Neural progenitor cell (in vitro differentiated cells): ENCODE results near the gene LARP1. TPM values are rescaled to one million over a fixed set of nuclear protein-coding genes. Genes with fewer than 3 reads are reported as not detected.
A peak's percentile ranks its signal among the peaks of the same experiment; 100 is the strongest.

Experiments
- DNase-seq: peaks from one replicate; pipeline ENCODE4 v3.0.0-alpha.2; 2016; ENCODE audit warnings: low spot score
- H2AFZ ChIP-seq: fragments of 200-600 bp; sonication (generic); replicated peaks from 2 replicates; pipeline ENCODE4 v1.6.1; 2016; ENCODE audit warnings: antibody characterized with exemption
- H3F3A ChIP-seq: fragments of 200-600 bp; sonication (generic); 2 replicates; pipeline ENCODE4 v1.6.1; 2016; ENCODE audit warnings: antibody characterized with exemption, low read depth
- H3K27ac ChIP-seq: fragments of 200-600 bp; sonication (generic); 2 replicates; pipeline ENCODE4 v1.5.1; 2016; ENCODE audit warnings: mild to moderate bottlenecking
- H3K27me3 ChIP-seq: fragments of 200-600 bp; sonication (generic); 2 replicates; pipeline ENCODE4 v1.6.1; 2016; ENCODE audit warnings: mild to moderate bottlenecking, moderate library complexity
- H3K36me3 ChIP-seq: fragments of 200-600 bp; sonication (generic); 2 replicates; pipeline ENCODE4 v1.5.1; 2016
- H3K4me1 ChIP-seq: fragments of 200-600 bp; sonication (generic); 2 replicates; pipeline ENCODE4 v1.6.1; 2016; ENCODE audit warnings: mixed run types
- H3K4me2 ChIP-seq: fragments of 200-600 bp; sonication (generic); 2 replicates; pipeline ENCODE4 v1.6.1; 2016
- H3K4me3 ChIP-seq: fragments of 200-600 bp; sonication (generic); 2 replicates; pipeline ENCODE4 v1.5.1; 2016
- H3K79me2 ChIP-seq: fragments of 200-600 bp; sonication (generic); 2 replicates; pipeline ENCODE4 v1.6.1; 2016; ENCODE audit warnings: low read depth
- H3K9ac ChIP-seq: fragments of 200-600 bp; sonication (generic); 2 replicates; pipeline ENCODE4 v1.6.1; 2016
- H3K9me3 ChIP-seq: fragments of 200-600 bp; sonication (generic); 2 replicates; pipeline ENCODE4 v1.5.1; 2016; ENCODE audit warnings: low read depth
- H4K20me1 ChIP-seq: fragments of 200-600 bp; sonication (generic); 2 replicates; pipeline ENCODE4 v1.6.1; 2016; ENCODE audit warnings: low read depth
- H3K27ac Mint-ChIP-seq: 3 replicates; pipeline ENCODE4 v1.8.0; 2021; ENCODE audit warnings: mixed read lengths
- H3K27me3 Mint-ChIP-seq: 2 replicates; pipeline ENCODE4 v1.8.0; 2022; ENCODE audit warnings: low read depth, mild to moderate bottlenecking, inconsistent platforms, moderate library complexity, mixed read lengths; ENCODE audit not compliant: insufficient read depth
- H3K36me3 Mint-ChIP-seq: 3 replicates; pipeline ENCODE4 v1.8.0; 2021; ENCODE audit warnings: mixed read lengths
- H3K4me1 Mint-ChIP-seq: 3 replicates; pipeline ENCODE4 v1.8.0; 2021; ENCODE audit warnings: mixed read lengths
- H3K4me3 Mint-ChIP-seq: 3 replicates; pipeline ENCODE4 v1.8.0; 2021; ENCODE audit warnings: mild to moderate bottlenecking, moderate library complexity, mixed read lengths
- H3K9me3 Mint-ChIP-seq: 3 replicates; pipeline ENCODE4 v1.8.0; 2020; ENCODE audit warnings: mixed read lengths
- CTCF ChIP-seq: fragments of 200-600 bp; sonication (generic); IDR thresholded peaks from 2 replicates; pipeline ENCODE4 v1.5.1; 2017; ENCODE audit warnings: antibody characterized with exemption, mild to moderate bottlenecking
- EZH2 ChIP-seq: fragments of 200-600 bp; sonication (generic); IDR thresholded peaks from 2 replicates; pipeline ENCODE4 v1.6.1; 2017; ENCODE audit warnings: antibody characterized with exemption, mild to moderate bottlenecking, moderate library complexity
- EZH2phosphoT487 ChIP-seq: fragments of 200-600 bp; sonication (generic); IDR thresholded peaks from 2 replicates; pipeline ENCODE4 v1.6.1; 2017; ENCODE audit warnings: antibody characterized with exemption
- total RNA-seq: library from RNA; depleted of rRNA; stranded (reverse); fragments of >200 nt; gene quantifications from 2 replicates; pipeline ENCODE4 v1.2.3, GENCODE V29; 2015; ENCODE audit warnings: low replicate concordance

The LARP1 gene
- total RNA-seq: 53.8 and 85.2 TPM in 2 replicates

GRCh38 chr5:154755361-154756008 is at the start of gene LARP1:
TSS of gene LARP1 (plus strand) at chr5:154755377. CDS start at chr5:154755758, 381 bp downstream.
- Histone ChIP-seq H3K79me2 (peaks cover 55% of the 10 kb centered on the region), H2AFZ (peak within 1 kb of the TSS; percentile 82), H3K9ac (peak within 1 kb of the TSS; percentile 84), H3K27me3 (no peaks in the 10 kb centered on the region), H3K9me3 (no peaks in the 10 kb centered on the region), H3K4me3 (peak within 1 kb of the TSS; percentile 96), H3K27ac (peak within 1 kb of the TSS; percentile 91), H3K4me2 (peak within 1 kb of the TSS; percentile 94), H3F3A (peaks cover 18% of the 10 kb centered on the region), H3K4me1 (peaks cover 39% of the 10 kb centered on the region), H4K20me1 (peaks cover 44% of the 10 kb centered on the region), H3K36me3 (no peaks in the 10 kb centered on the region)
- peak within 1 kb of the TSS; percentile 96 for H3K27ac Mint-ChIP-seq
- H3K36me3 Mint-ChIP-seq: peaks cover 2% of the 10 kb centered on the region
- H3K9me3 Mint-ChIP-seq: no peaks in the 10 kb centered on the region
- TF ChIP-seq EZH2phosphoT487: no peak
- TF ChIP-seq CTCF: peak; percentile 11
- peak; percentile 70 for DNase-seq
- H3K27me3 Mint-ChIP-seq: peaks cover 6% of the 10 kb centered on the region
- H3K4me3 Mint-ChIP-seq: peak within 1 kb of the TSS; percentile 99
- H3K4me1 Mint-ChIP-seq: peaks cover 43% of the 10 kb centered on the region

- H3K27me3 Mint-ChIP-seq: no peaks in the 10 kb centered on the region
- Histone ChIP-seq H3K4me2 (no peak overlapping the region), H3K9me3 (no peaks in the 10 kb centered on the region), H3F3A (no peaks in the 10 kb centered on the region), H3K4me3 (no peak overlapping the region), H4K20me1 (no peaks in the 10 kb centered on the region), H3K4me1 (peaks cover 4% of the 10 kb centered on the region), H3K27ac (no peak overlapping the region), H3K79me2 (no peaks in the 10 kb centered on the region), H3K36me3 (no peaks in the 10 kb centered on the region), H3K27me3 (no peaks in the 10 kb centered on the region), H3K9ac (no peak overlapping the region), H2AFZ (no peak overlapping the region)
- H3K9me3 Mint-ChIP-seq: no peaks in the 10 kb centered on the region
- no peak for TF ChIP-seq CTCF
- TF ChIP-seq EZH2: no peak
- TF ChIP-seq EZH2phosphoT487: no peak
- no peaks in the 10 kb centered on the region for H3K36me3 Mint-ChIP-seq
- no peak overlapping the region for H3K27ac Mint-ChIP-seq
- no peak overlapping the region for H3K4me3 Mint-ChIP-seq
- peaks cover 3% of the 10 kb centered on the region for H3K4me1 Mint-ChIP-seq
- no peak for DNase-seq
Observed at GRCh38 chr5:154706416-154706815, 48.8 kb upstream of the LARP1 start.

GRCh38 chr5:154707641-154708040 is 47.5 kb upstream of the LARP1 start:
- H3K27me3 ChIP-seq: no peaks in the 10 kb centered on the region
- no peaks in the 10 kb centered on the region for H3F3A ChIP-seq
- peaks cover 8% of the 10 kb centered on the region for H3K4me1 ChIP-seq
- H3K9ac ChIP-seq: no peak overlapping the region
- Mint-ChIP-seq H3K36me3 (no peaks in the 10 kb centered on the region), H3K27ac (no peak overlapping the region), H3K27me3 (no peaks in the 10 kb centered on the region), H3K9me3 (no peaks in the 10 kb centered on the region), H3K4me1 (peaks cover 3% of the 10 kb centered on the region), H3K4me3 (no peak overlapping the region)
- no peak overlapping the region for H3K4me2 ChIP-seq
- H3K9me3 ChIP-seq: no peaks in the 10 kb centered on the region
- H4K20me1 ChIP-seq: no peaks in the 10 kb centered on the region
- DNase-seq: no peak
- no peak overlapping the region for H3K4me3 ChIP-seq
- H3K79me2 ChIP-seq: no peaks in the 10 kb centered on the region
- no peaks in the 10 kb centered on the region for H3K36me3 ChIP-seq
- TF ChIP-seq CTCF (no peak), EZH2phosphoT487 (no peak), EZH2 (no peak)
- no peak overlapping the region for H3K27ac ChIP-seq
- no peak overlapping the region for H2AFZ ChIP-seq
